Activated CD8-positive, alpha-beta T cell treated with anti-CD3 and anti-CD28 coated beads for 36 hours (primary cell): ENCODE measurements around the gene AXIN1. TPM values are rescaled to one million over a fixed set of nuclear protein-coding genes. Genes with fewer than 3 reads are reported as not detected.
A peak's percentile ranks its signal among the peaks of the same experiment; 100 is the strongest.

Source experiments
- ATAC-seq: fragments of 200-7000 bp; cut with Tn5 transposase; one replicate; pipeline ENCODE4 v1.10.0; 2021; ENCODE audit warnings: mild to moderate bottlenecking, moderate library complexity
- CTCF ChIA-PET: fragments of 350-600 bp; sonication (Branson Sonifier 250); formaldehyde crosslinking; loops from one replicate; lab custom pipeline; 2021; ENCODE audit warnings: antibody characterized with exemption; lab: Charles Lee
- POLR2A ChIA-PET: fragments of 350-600 bp; sonication (Branson Sonifier 250); formaldehyde crosslinking; loops from one replicate; lab custom pipeline; 2021; ENCODE audit warnings: antibody characterized with exemption; lab: Charles Lee
- DNase-seq: peaks from one replicate; pipeline ENCODE4 v3.0.0-alpha.2; 2020
- H3K27ac Mint-ChIP-seq: one replicate; pipeline ENCODE4 v1.8.0; 2021; ENCODE audit warnings: mild to moderate bottlenecking, mixed read lengths
- H3K27me3 Mint-ChIP-seq: one replicate; pipeline ENCODE4 v1.8.0; 2021; ENCODE audit warnings: mixed read lengths
- H3K36me3 Mint-ChIP-seq: one replicate; pipeline ENCODE4 v1.8.0; 2021; ENCODE audit warnings: low read depth, mixed read lengths
- H3K4me1 Mint-ChIP-seq: one replicate; pipeline ENCODE4 v1.8.0; 2021; ENCODE audit warnings: low read depth, mixed read lengths
- H3K4me3 Mint-ChIP-seq: one replicate; pipeline ENCODE4 v1.8.0; 2021; ENCODE audit warnings: mild to moderate bottlenecking, moderate library complexity, mixed read lengths
- H3K9me3 Mint-ChIP-seq: one replicate; pipeline ENCODE4 v1.8.0; 2021; ENCODE audit warnings: mixed read lengths
- CTCF ChIP-seq: fragments of 200-600 bp; IDR thresholded peaks from one replicate; pipeline ENCODE4 v1.8.0; 2022; ENCODE audit warnings: antibody characterized with exemption, mild to moderate bottlenecking
- intact Hi-C: fragments of 100-400 bp; cut with micrococcal nuclease; formaldehyde crosslinking; loops from one replicate; pipeline ENCODE4 v1.10.0; 2022
- total RNA-seq, 2 experiments: library from RNA; stranded (reverse); gene quantifications; one replicate each; pipeline ENCODE4 v1.2.3, GENCODE V29; 2021

AXIN1 gene
- total RNA-seq, 2 experiments from 2014 or later: 24.1 to 24.9 TPM

- intact Hi-C loops: no loop called here
- peaks cover 24% of the 10 kb centered on the region for H3K36me3 Mint-ChIP-seq
- no peaks in the 10 kb centered on the region for H3K27me3 Mint-ChIP-seq
- DNase-seq (no peak), ATAC-seq (no peak)
- ChIA-PET POLR2A (interaction anchor here (1.0 kb wide), 1 partner anchor 8 kb away, joined by 3 read pairs; no protein-coding TSS in a partner anchor), CTCF (interaction anchor here (0.9 kb wide), 1 partner anchor 233 kb away, joined by 3 read pairs; no protein-coding TSS in a partner anchor)
- H3K9me3 Mint-ChIP-seq: no peaks in the 10 kb centered on the region
- H3K4me3 Mint-ChIP-seq: no peak overlapping the region
- H3K27ac Mint-ChIP-seq: no peak overlapping the region
- H3K4me1 Mint-ChIP-seq: peaks cover 69% of the 10 kb centered on the region
- no peak for TF ChIP-seq CTCF
Observed at GRCh38 chr16:340370-341091, 12.0 kb downstream of the AXIN1 start.

- intact Hi-C loops: no loop called here
- Mint-ChIP-seq H3K9me3 (no peaks in the 10 kb centered on the region), H3K36me3 (peaks cover 17% of the 10 kb centered on the region), H3K27ac (no peak overlapping the region), H3K27me3 (no peaks in the 10 kb centered on the region), H3K4me3 (no peak overlapping the region), H3K4me1 (peaks cover 66% of the 10 kb centered on the region)
- ChIA-PET CTCF (no interaction called here), POLR2A (no interaction called here)
- ATAC-seq (peak; percentile 60), DNase-seq (peak; percentile 30)
- TF ChIP-seq CTCF: no peak
Observed at GRCh38 chr16:339680-340079, 12.8 kb downstream of the AXIN1 start.

- no peaks in the 10 kb centered on the region for H3K9me3 Mint-ChIP-seq
Observed at GRCh38 chr16:337975-338575, 14.4 kb downstream of the AXIN1 start.

GRCh38 chr16:337437-337836 lies 15.1 kb downstream of the AXIN1 start:
- ChIA-PET POLR2A (interaction anchor here (1.0 to 1.4 kb wide), 4 partner anchors 11 to 14 kb away, joined by 3 to 4 read pairs (median 3); no protein-coding TSS in a partner anchor), CTCF (interaction anchor here (0.9 kb wide), 1 partner anchor 231 kb away, joined by 4 read pairs; no protein-coding TSS in a partner anchor)
- peaks cover 11% of the 10 kb centered on the region for H3K36me3 Mint-ChIP-seq
- intact Hi-C loops: no loop called here
- no peaks in the 10 kb centered on the region for H3K9me3 Mint-ChIP-seq
- peaks cover 63% of the 10 kb centered on the region for H3K4me1 Mint-ChIP-seq
- H3K27me3 Mint-ChIP-seq: no peaks in the 10 kb centered on the region
- no peak for DNase-seq
- no peak for ATAC-seq
- no peak for TF ChIP-seq CTCF
- no peak overlapping the region for H3K4me3 Mint-ChIP-seq
- no peak overlapping the region for H3K27ac Mint-ChIP-seq

More at GRCh38 chr16:337975-338575, 14.4 kb downstream of the AXIN1 start:
- no peak overlapping the region for H3K4me3 Mint-ChIP-seq
- H3K27me3 Mint-ChIP-seq: no peaks in the 10 kb centered on the region
- DNase-seq (no peak), ATAC-seq (no peak)
- H3K27ac Mint-ChIP-seq: no peak overlapping the region
- H3K4me1 Mint-ChIP-seq: peaks cover 66% of the 10 kb centered on the region
- intact Hi-C loops: no loop called here
- CTCF ChIA-PET: interaction anchor here (0.7 to 1.2 kb wide), 3 partner anchors 24 to 231 kb away, joined by 3 to 4 read pairs (median 3); no protein-coding TSS in a partner anchor
- POLR2A ChIA-PET: interaction anchor here (1.3 to 1.4 kb wide), 2 partner anchors 12 to 15 kb away, joined by 3 read pairs; no protein-coding TSS in a partner anchor
- H3K36me3 Mint-ChIP-seq: peaks cover 15% of the 10 kb centered on the region
- no peak for TF ChIP-seq CTCF
